Fibroblast of skin of right biceps (primary cell): ENCODE data around the gene LRRC28.
"Not testable (repeated sequence)": the region's sequence is repeated elsewhere in the genome, so short reads cannot be mapped to it uniquely, and the experiment has no call there.

Experiments
- DNase-seq: peaks from one replicate; pipeline ENCODE4 v3.0.0-alpha.2; 2013

Gene LRRC28

DNA sequence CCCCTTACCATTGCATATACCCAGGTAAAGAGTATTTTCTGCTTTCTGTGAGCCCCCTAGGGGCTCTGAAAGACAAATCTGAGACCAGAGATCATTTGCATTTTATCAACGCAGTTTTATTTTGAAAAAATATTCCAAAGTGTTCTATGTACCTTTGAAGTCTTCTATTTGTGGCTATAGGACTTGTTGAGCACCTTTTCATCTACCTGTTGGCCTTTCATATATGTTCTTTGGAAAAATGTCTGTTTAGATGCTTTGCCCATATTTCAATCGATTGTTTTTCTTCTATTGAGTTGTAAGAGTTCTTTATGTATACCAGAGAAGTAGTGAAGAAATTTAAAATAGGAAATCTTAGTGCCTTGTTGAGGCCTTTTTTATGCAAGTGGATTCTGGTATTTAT is 94.0 kb downstream of the LRRC28 start:
- DNase-seq = no peak

DNA sequence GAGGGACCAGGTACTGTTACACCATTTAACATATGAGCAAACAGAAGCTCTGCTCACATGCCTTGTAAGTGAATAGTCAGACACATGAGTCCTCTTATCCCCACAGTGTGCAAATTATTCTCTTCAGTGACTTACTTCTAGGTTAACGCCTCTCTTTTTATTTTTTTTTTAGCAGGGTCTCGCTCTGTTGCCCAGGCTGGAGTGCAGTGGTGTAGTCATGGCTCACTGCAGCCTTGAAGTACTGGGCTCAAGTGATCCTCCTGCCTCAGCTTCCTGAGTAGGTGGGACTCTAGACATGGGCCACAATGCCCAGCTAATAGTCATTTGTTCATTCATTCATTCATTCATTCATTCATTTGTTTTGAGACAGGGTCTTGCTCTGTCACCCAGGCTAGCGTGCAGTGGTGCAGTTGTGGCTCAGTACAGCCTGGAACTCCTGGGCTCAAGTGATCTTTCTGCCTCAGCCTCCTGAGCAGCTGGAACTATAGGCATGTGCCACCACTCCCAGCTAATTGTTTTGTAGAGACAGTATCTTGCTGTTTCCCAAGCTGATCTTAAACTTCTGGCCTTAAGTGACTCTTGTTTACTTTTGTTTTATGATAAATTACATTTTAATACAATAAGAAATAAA is 94.7 kb downstream of the LRRC28 start:
- no peak for DNase-seq

DNA sequence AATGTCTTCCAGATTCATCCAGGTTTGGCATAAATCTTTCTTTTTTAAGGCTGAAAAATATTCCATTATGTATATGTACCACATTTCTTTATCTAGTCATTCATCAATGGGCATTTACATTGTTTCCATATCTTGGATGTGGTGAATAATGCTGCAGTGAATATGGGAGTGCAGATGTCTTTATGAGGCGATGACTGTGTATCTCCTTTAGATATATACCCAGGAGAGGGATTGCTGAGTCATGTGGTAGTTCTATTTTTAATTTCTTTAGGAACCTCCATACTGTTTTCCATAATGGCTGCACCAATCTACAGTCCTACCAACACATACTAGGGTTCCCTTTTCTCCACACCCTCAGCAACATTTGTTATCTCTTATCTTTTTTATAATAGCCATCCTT is 96.3 kb downstream of the LRRC28 start:
- DNase-seq = peak; percentile 67

GRCh38 chr15:99348412-99348811 is 97.1 kb downstream of the LRRC28 start:
- DNase-seq = no peak

- no peak for DNase-seq
Measured at GRCh38 chr15:99350408-99350807, 99.1 kb downstream of the LRRC28 start.

DNA sequence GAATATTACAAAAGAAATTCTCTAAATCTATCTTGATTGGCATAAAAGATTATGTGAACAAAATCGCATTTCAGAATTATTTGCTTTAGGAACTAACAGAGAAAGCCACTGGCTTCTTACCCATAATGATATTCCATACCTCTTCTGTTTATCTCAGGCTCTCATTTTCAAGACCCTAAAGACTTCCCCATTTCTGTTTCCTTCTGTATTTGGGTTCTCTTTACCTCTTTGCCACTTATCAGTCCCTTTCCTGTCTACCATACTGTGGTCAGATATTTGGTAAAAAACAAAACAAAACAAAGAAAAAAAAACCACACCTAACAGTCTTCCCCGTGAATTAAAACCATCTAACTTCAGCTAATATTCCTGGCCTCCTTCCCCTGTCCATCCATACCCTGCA is 108.5 kb downstream of the LRRC28 start:
- no peak for DNase-seq

- DNase-seq = no peak
Measured at GRCh38 chr15:99361545-99362185, 110.4 kb downstream of the LRRC28 start.

GRCh38 chr15:99365242-99365641 is 114.0 kb downstream of the LRRC28 start:
- DNase-seq = no peak

GRCh38 chr15:99366013-99366412 is 114.7 kb downstream of the LRRC28 start:
- DNase-seq = no peak

DNA sequence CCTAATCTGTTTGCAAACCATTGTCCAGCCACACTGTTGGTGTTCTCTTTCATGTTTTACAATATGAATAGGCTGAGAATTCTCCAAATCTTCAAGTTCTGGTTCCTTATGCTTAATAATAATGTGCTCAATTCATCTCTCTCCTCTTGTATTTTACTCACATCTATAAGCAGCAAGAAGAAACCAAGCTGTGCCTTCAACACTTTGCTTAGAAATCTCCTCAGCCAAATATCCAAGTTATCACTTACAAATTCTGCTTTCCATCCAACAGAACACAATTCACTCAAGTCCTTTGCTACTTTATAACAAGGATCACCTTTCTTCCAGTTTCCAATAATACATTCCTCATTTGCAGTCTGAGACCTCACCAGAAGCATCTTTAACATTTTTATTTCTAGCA is 117.5 kb downstream of the LRRC28 start:
- DNase-seq = no peak

GRCh38 chr15:99369196-99369595 is 117.9 kb downstream of the LRRC28 start:
- DNase-seq = no peak

GRCh38 chr15:99371180-99372103 is 120.2 kb downstream of the LRRC28 start:
- peak; percentile 2 for DNase-seq

- DNase-seq = no peak
Measured at GRCh38 chr15:99385005-99385669, 133.9 kb downstream of the LRRC28 start.

GRCh38 chr15:99385865-99386264 is 134.6 kb downstream of the LRRC28 start:
- DNase-seq = no peak

DNA sequence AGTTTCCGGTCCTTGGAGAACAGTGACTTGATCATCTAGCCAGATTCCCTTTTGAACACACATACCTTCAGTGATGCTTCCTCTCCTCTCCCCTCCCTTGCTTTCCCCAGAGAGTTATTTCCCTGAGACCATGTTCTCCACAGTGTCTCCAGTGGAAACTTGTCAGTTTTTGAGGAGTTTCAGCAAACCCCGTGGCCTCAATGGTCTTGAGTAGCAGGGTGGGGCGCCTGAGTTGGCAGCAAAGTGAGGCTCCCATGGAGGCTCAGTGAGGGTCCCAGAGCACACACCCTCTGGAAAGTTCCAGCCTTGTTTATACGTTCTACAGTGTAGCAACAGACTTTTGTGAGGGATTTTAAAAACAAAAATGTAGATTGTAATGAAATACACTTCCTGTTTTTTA is 135.1 kb downstream of the LRRC28 start:
- no peak for DNase-seq

DNA sequence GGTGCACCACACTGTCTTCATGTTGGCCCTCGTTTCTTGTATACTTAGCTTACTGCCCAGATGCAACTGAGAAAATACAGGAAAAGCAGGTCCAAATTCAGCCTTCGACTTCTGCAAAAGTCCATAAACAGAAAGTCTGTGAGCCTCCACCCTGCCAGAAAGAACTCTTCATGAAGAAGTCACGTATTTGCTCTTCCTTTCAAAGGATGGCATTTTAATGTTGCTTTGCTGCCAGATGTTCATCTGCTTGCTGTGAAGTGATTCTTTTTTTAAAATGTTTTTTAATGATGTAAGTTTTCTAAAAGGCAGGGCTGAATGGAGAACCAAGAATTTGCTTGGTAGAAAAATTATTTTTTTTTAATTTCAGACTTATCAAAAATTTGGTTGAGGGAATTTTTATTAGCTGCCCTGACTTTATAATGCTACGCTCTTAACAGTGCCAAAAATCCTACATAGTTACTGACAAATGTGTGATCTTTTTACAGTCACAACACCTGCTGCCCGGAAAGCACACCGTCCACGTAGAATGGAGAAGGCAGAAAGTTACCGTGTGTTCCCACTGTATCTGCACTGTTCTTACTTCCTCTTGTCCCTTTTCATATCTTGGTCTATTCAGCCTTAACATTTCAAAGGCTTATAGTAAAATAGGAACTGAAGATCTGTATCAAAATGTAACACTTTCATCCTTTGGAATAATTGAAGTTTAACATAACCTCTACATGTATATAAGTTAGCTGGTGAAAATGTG is 136.3 kb downstream of the LRRC28 start:
- no peak for DNase-seq

DNA sequence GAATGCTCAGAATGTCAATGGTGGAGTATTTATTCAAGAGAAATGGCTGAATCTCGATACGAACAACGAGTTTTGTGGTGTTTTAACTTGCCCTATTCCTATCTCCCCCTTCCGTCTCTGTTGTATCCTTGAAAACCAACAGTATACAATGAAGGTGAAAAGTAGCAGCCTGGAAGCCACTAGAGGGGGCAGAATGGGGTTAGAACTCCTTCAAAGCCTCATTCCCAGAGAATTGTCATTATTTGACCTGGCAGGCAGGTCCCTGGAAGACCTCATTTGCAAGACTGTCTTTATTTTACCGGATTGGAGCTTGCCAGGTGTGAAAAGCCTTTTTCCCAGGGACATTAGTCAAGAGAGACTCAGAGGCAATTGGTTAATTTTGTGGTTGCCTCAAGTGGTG is 139.4 kb downstream of the LRRC28 start:
- no peak for DNase-seq

GRCh38 chr15:99393641-99394040 is 142.4 kb downstream of the LRRC28 start:
- no peak for DNase-seq

GRCh38 chr15:99396375-99396774 is 145.1 kb downstream of the LRRC28 start:
- no peak for DNase-seq

DNA sequence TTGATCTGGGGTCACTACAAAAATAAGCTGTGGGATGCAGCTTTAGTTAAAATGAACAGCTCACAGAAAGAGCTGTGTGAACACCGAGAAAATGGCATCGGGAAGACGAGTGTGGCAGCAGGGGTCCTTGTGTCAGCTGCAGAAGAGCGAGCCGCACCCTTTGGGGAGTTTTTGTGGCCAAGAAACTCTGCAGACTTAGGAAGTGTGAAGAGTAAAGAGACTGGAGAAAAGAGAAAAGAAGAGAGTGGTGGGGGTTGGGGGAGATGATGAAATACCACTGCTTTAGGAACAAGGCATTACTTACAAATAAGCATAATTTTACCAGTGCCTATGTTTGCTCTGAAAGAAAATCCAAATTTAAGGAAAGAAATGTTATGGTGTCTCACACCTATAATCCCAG is 147.8 kb downstream of the LRRC28 start:
- DNase-seq = no peak

DNA sequence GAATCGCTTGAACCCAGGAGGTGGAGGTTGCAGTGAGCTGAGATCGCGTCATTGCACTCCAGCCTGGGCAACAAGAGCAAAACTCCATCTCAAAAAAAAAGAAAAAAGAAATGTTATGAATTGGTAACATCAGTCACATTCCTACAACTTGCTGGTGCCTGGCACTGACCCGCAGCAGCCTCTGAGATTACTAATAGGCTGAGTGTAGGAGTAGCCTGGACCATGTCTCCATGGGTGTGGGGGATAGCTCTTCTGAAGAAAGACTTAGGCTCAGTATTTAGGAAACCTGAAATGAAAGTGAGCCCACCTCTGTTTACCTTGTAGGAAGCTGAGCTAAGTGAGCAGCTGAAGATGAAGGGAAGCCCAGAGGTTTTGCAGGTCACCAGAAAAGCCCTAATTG is 148.3 kb downstream of the LRRC28 start:
- no peak for DNase-seq

DNA sequence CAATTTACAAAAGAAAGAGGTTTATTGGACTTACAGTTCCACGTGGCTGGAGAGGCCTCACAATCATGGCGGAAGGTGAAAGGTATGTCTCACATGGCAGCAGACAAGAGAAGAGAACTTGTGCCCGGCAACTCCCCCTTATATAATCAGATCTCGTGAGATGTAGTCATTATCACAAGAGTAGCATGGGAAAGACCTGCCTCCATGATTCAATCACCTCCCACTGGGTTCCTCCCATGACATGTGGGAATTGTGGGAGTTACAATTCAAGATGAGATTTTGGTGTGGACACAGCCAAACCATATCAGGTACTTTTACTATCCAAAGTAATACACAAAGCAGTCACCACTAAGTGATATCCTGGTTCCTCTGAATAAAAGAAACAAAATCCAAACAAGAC is 149.9 kb downstream of the LRRC28 start:
- not testable (repeated sequence) for DNase-seq
